ENCODE measurements around the gene PPP1R1C. TPM values are rescaled to one million over a fixed set of nuclear protein-coding genes. Genes with fewer than 3 reads are reported as not detected.
"Not testable (repeated sequence)": the region's sequence is repeated elsewhere in the genome, so short reads cannot be mapped to it uniquely, and the experiment has no call there.

PPP1R1C gene
- total RNA-seq, 1 experiment from 2014 or later = 2.8 TPM

DNA sequence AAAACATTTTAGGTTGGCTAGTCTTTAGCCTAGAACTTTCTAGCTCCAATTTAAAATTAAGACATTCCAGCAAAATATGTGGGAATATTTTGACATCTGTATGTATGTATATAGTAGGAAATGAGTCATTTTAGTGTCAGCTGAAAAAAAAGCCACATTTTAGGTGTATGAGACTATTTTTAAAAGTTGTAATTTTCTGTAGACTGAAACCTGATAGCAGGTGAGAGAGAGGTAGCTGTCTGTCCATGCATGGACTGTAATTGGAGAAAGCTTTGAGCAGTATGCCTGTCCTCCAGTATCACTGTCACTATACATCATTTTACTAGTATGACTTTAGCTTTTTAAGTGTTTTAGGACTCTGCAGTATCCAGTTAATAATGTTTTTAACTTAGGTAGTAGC, 26.1 kb upstream of the PPP1R1C start:
- POLR2A ChIA-PET = no interaction called here
- Mint-ChIP-seq H3K36me3 (ENCODE audit: insufficient read depth, unreplicated experiment) (no peaks in the 10 kb centered on the region), H3K4me1 (ENCODE audit: low read depth, unreplicated experiment) (peaks cover 17% of the 10 kb centered on the region), H3K27ac (ENCODE audit: unreplicated experiment) (no peak overlapping the region), H3K4me3 (ENCODE audit: unreplicated experiment) (no peak overlapping the region), H3K9me3 (ENCODE audit: unreplicated experiment) (no peaks in the 10 kb centered on the region), H3K27me3 (ENCODE audit: insufficient read depth, unreplicated experiment) (no peaks in the 10 kb centered on the region)
- TF ChIP-seq, protein P1, sequence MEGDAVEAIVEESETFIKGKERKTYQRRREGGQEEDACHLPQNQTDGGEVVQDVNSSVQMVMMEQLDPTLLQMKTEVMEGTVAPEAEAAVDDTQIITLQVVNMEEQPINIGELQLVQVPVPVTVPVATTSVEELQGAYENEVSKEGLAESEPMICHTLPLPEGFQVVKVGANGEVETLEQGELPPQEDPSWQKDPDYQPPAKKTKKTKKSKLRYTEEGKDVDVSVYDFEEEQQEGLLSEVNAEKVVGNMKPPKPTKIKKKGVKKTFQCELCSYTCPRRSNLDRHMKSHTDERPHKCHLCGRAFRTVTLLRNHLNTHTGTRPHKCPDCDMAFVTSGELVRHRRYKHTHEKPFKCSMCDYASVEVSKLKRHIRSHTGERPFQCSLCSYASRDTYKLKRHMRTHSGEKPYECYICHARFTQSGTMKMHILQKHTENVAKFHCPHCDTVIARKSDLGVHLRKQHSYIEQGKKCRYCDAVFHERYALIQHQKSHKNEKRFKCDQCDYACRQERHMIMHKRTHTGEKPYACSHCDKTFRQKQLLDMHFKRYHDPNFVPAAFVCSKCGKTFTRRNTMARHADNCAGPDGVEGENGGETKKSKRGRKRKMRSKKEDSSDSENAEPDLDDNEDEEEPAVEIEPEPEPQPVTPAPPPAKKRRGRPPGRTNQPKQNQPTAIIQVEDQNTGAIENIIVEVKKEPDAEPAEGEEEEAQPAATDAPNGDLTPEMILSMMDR (IDR thresholded peaks at IDR 0.05; ENCODE audit: insufficient read depth in 1 of 2, low read depth in 1 of 2, low read length in 1 of 2, severe bottlenecking in 1 of 2, unreplicated experiment in 1 of 2) = no peak
- Histone ChIP-seq H3K4me1 (peaks cover 10% of the 10 kb centered on the region), H3K4me3 (ENCODE audit: low read depth, low read length) (no peak overlapping the region), H3K36me3 (ENCODE audit: control insufficient read depth, insufficient read depth, low read length) (no peaks in the 10 kb centered on the region), H3K9me3 (peaks cover 4% of the 10 kb centered on the region; the same call in 1 of the 2 replicates), H3K27me3 (replicated peaks; ENCODE audit: control insufficient read depth, insufficient read depth, low read length) (no peaks in the 10 kb centered on the region)
- CTCF ChIA-PET = no interaction called here
- DNase-seq = no peak
- intact Hi-C loops (cut with micrococcal nuclease; ENCODE audit: unreplicated experiment) = loop anchor here (10.0 kb wide), 1 partner anchor 115 kb away; no protein-coding TSS in a partner anchor
- no TSS peak for BruUV-seq (replicated peaks)

GRCh38 chr2:181961167-181961566, 24.5 kb upstream of the PPP1R1C start:
- H3K36me3 ChIP-seq (ENCODE audit: control insufficient read depth, insufficient read depth, low read length); H3K27me3 Mint-ChIP-seq (ENCODE audit: insufficient read depth, unreplicated experiment); H3K9me3 ChIP-seq; H3K9me3 Mint-ChIP-seq (ENCODE audit: unreplicated experiment); intact Hi-C loops (cut with micrococcal nuclease; ENCODE audit: unreplicated experiment); H3K27ac Mint-ChIP-seq (ENCODE audit: unreplicated experiment); CTCF ChIA-PET; H3K27me3 ChIP-seq (replicated peaks; ENCODE audit: control insufficient read depth, insufficient read depth, low read length); H3K36me3 Mint-ChIP-seq (ENCODE audit: insufficient read depth, unreplicated experiment); BruUV-seq (replicated peaks); H3K4me3 ChIP-seq (ENCODE audit: low read depth, low read length); H3K4me3 Mint-ChIP-seq (ENCODE audit: unreplicated experiment); POLR2A ChIA-PET; DNase-seq: not testable (repeated sequence)
- peaks cover 10% of the 10 kb centered on the region for H3K4me1 ChIP-seq
- H3K4me1 Mint-ChIP-seq (ENCODE audit: low read depth, unreplicated experiment) = peaks cover 17% of the 10 kb centered on the region

DNA sequence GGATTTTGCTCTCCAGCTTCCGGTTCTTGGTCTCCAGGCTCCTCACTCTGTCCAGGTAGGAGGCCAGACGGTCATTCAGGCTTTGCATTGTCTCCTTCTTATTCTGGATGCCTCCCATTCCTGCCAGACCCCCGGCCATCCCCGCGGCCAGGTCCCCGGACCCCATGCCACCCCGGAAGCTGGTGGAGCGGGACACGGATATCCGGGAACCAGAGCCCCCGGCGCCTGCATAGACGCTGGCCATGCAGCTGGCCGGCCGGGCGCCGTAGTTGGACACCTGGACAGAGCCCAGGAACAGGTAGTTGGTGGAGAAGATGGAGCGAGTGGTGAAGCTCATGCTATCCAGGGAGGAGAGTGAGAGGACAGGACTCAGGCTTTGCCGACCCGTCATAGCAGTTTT, 23.5 kb upstream of the PPP1R1C start:
- Histone ChIP-seq H3K27me3 (replicated peaks; ENCODE audit: control insufficient read depth, insufficient read depth, low read length) (no peaks in the 10 kb centered on the region), H3K9me3 (peaks cover 4% of the 10 kb centered on the region), H3K4me1 (peaks cover 10% of the 10 kb centered on the region), H3K4me3 (ENCODE audit: low read depth, low read length) (no peak overlapping the region), H3K36me3 (ENCODE audit: control insufficient read depth, insufficient read depth, low read length) (no peaks in the 10 kb centered on the region)
- POLR2A ChIA-PET = no interaction called here
- Mint-ChIP-seq H3K27ac (ENCODE audit: unreplicated experiment) (no peak overlapping the region), H3K27me3 (ENCODE audit: insufficient read depth, unreplicated experiment) (no peaks in the 10 kb centered on the region), H3K36me3 (ENCODE audit: insufficient read depth, unreplicated experiment) (no peaks in the 10 kb centered on the region), H3K4me3 (ENCODE audit: unreplicated experiment) (no peak overlapping the region), H3K9me3 (ENCODE audit: unreplicated experiment) (no peaks in the 10 kb centered on the region), H3K4me1 (ENCODE audit: low read depth, unreplicated experiment) (peaks cover 17% of the 10 kb centered on the region)
- BruUV-seq (replicated peaks) = no TSS peak
- TF ChIP-seq, protein P1 (IDR thresholded peaks at IDR 0.05; ENCODE audit: insufficient read depth in 1 of 2, low read depth in 1 of 2, low read length in 1 of 2, severe bottlenecking in 1 of 2, unreplicated experiment in 1 of 2) = no peak
- intact Hi-C loops (cut with micrococcal nuclease; ENCODE audit: unreplicated experiment) = no loop called here
- CTCF ChIA-PET = no interaction called here
- DNase-seq = no peak

Data from Caco-2 (cell line).